Omental fat pad (tissue), 4 donors: ENCODE measurements around the gene NDUFB2. TPM values are rescaled to one million over a fixed set of nuclear protein-coding genes. Genes with fewer than 3 reads are reported as not detected.

ENCODE experiments used
- ATAC-seq: fragments of 150-250 bp; one replicate; pipeline ENCODE4 v1.9.1; 2016; ENCODE audit warnings: mild to moderate bottlenecking, moderate library complexity; ENCODE audit not compliant: low FRiP score
- DNase-seq: peaks from one replicate; pipeline ENCODE4 v3.0.0-alpha.2; 2019; ENCODE audit warnings: low spot score
- CTCF ChIP-seq, 3 donors: fragments of 450-650 bp; IDR thresholded peaks; one replicate each; pipeline ENCODE4 v1.5.1; 2016 to 2017; ENCODE audit warnings: antibody characterized with exemption in 3 of 3, mild to moderate bottlenecking in 3 of 3, moderate library complexity in 2 of 3
- total RNA-seq, 4 donors: library from RNA; depleted of rRNA; stranded (reverse); fragments of >200 nt; gene quantifications; one replicate each; pipeline ENCODE4 v1.1.0, GENCODE V29; 2016

The NDUFB2 gene
- total RNA-seq, 4 donors from 2014 or later: 118 to 301 (median 234) TPM

GRCh38 chr7:140745266-140746058, 49.0 kb downstream of the NDUFB2 start:
- TF ChIP-seq CTCF (IDR thresholded peaks at IDR 0.05): no peak
- no peak for DNase-seq
- ATAC-seq: no peak

GRCh38 chr7:140746751-140747150, 50.2 kb downstream of the NDUFB2 start:
- no peak for ATAC-seq
- DNase-seq: no peak
- TF ChIP-seq CTCF (IDR thresholded peaks at IDR 0.05): no peak

- ATAC-seq (no peak), DNase-seq (no peak)
- no peak for TF ChIP-seq CTCF (IDR thresholded peaks at IDR 0.05)
Measured at GRCh38 chr7:140752533-140752932, 56.0 kb downstream of the NDUFB2 start.

GRCh38 chr7:140754506-140754905, 58.0 kb downstream of the NDUFB2 start:
- DNase-seq: no peak
- no peak for TF ChIP-seq CTCF (IDR thresholded peaks at IDR 0.05)
- ATAC-seq: no peak

Other genes with a start within 250 kb of the NDUFB2 start
- 10 to 100 TPM; 38.1 to 61.9 (median 52.6) TPM for gene MKRN1, start 217.2 kb upstream of the NDUFB2 start, total RNA-seq
- gene DENND2A, start 55.9 kb upstream of the NDUFB2 start, total RNA-seq: 10 to 100 TPM in 3 of 4 donors, 1 to 10 TPM in 1; 6.7 to 34.7 (median 15.7) TPM
- 10 to 100 TPM; 15.9 to 25.1 (median 20.1) TPM for gene ADCK2, start 23.8 kb upstream of the NDUFB2 start, total RNA-seq
- 10 to 100 TPM; 35.7 to 60.0 (median 40.7) TPM for gene BRAF, start 228.2 kb downstream of the NDUFB2 start, total RNA-seq